Stimulated activated CD4-positive, alpha-beta T cell treated with anti-CD3 and anti-CD28 coated beads, Interleukin-2, amount 100 ng/mL, for 4 hours (primary cell): ENCODE measurements around the gene ABHD12.
A peak's percentile ranks its signal among the peaks of the same experiment; 100 is the strongest.
"Not testable (repeated sequence)": the region's sequence is repeated elsewhere in the genome, so short reads cannot be mapped to it uniquely, and the experiment has no call there.

Source experiments
- DNase-seq: peaks from one replicate; pipeline ENCODE4 v3.0.0-alpha.2; 2020; ENCODE audit warnings: low read depth

ABHD12 gene

GRCh38 chr20:25277051-25277801, 113.4 kb downstream of the ABHD12 start:
- no peak for DNase-seq

GRCh38 chr20:25276533-25277050, 114.0 kb downstream of the ABHD12 start:
- DNase-seq = no peak

GRCh38 chr20:25275813-25276532, 114.7 kb downstream of the ABHD12 start:
- DNase-seq = no peak

GRCh38 chr20:25274891-25275812, 115.5 kb downstream of the ABHD12 start:
- DNase-seq = no peak

- no peak for DNase-seq
Measured at GRCh38 chr20:25274481-25274880, 116.2 kb downstream of the ABHD12 start.

GRCh38 chr20:25273541-25274358, 116.9 kb downstream of the ABHD12 start:
- DNase-seq = no peak

GRCh38 chr20:25273046-25273445, 117.6 kb downstream of the ABHD12 start:
- DNase-seq = no peak

GRCh38 chr20:25272223-25273000, 118.2 kb downstream of the ABHD12 start:
- no peak for DNase-seq

- DNase-seq = no peak
Measured at GRCh38 chr20:25271486-25272222, 119.0 kb downstream of the ABHD12 start.

- no peak for DNase-seq
Measured at GRCh38 chr20:25270829-25271251, 119.8 kb downstream of the ABHD12 start.

GRCh38 chr20:25269833-25270170, 120.8 kb downstream of the ABHD12 start:
- DNase-seq = no peak

GRCh38 chr20:25269057-25269832, 121.4 kb downstream of the ABHD12 start:
- no peak for DNase-seq

GRCh38 chr20:25260770-25261437, 129.7 kb downstream of the ABHD12 start:
- not testable (repeated sequence) for DNase-seq

- DNase-seq = peak; percentile 9
Measured at GRCh38 chr20:25259788-25260254, 130.8 kb downstream of the ABHD12 start.

- DNase-seq = no peak
Measured at GRCh38 chr20:25259358-25259757, 131.3 kb downstream of the ABHD12 start.

- no peak for DNase-seq
Measured at GRCh38 chr20:25258828-25259227, 131.8 kb downstream of the ABHD12 start.

GRCh38 chr20:25258476-25258805, 132.2 kb downstream of the ABHD12 start:
- DNase-seq = no peak

GRCh38 chr20:25257756-25258475, 132.7 kb downstream of the ABHD12 start:
- DNase-seq = no peak
